GM18526 (cell line): Measurements from ENCODE around the gene DSCAM.

Experiments used
- POLR2A ChIP-seq: IDR thresholded peaks from 3 replicates; pipeline ENCODE4 v1.6.1; 2011; ENCODE audit not compliant: insufficient read length; ENCODE audit errors: extremely low read depth

The DSCAM gene

DNA sequence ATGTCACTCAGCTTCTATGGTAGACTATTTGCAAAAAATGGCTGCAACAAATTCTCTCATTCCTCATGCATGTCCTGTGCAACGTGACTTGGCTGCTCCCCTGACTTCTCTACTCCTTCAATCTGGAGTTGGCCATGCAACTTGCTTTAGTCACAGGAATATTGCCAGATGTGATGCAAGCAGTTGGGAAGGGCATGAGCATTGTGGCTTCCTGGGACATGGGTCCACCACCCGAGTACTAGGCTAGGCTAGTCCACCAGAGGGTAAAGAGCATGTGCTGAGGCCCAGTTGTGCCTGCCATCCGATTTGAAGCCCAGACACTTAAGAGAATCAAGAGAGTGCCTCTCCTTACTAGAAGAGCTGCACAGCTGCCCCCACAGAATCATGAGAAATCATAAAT lies 89.6 kb downstream of the DSCAM start:
- TF ChIP-seq POLR2A: no peak

DNA sequence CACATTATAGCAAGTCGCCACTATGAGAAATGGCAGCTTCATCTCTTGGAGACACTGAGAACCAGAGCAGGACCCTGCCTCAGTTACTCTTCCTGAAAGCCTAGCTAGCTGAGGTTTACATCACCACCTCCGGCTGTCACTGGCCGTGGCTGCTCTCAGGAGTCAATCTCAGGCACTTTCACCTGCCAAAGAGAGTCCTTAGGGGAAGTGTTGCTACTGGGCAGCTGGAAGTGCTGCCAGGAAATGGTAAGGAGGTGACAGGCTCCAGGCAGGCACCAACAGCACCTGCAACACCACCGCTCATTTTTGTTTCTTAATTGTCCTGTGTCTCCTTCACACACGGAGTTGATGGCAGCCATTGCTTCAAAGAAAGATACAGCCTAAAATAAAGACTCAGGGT lies 92.5 kb downstream of the DSCAM start:
- TF ChIP-seq POLR2A: no peak

DNA sequence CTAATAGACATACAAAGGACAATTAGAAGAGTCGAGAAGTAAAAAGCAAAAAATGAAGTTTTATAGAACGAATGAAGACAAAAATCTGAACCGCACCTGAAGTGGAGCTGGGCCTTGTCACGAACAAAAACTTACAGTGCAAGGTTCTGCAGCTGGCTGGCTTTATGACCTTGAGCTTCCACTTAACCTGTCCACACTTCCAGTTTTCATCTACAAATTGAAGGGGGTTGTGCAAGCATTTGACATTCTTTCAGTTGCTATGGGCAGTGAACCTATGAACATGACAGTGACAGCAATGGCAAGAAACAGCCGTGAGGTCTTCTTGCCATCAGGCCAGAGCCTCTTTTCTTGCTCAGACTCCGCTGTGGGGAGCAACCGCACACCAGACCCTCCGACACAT lies 93.2 kb downstream of the DSCAM start:
- TF ChIP-seq POLR2A: no peak

DNA sequence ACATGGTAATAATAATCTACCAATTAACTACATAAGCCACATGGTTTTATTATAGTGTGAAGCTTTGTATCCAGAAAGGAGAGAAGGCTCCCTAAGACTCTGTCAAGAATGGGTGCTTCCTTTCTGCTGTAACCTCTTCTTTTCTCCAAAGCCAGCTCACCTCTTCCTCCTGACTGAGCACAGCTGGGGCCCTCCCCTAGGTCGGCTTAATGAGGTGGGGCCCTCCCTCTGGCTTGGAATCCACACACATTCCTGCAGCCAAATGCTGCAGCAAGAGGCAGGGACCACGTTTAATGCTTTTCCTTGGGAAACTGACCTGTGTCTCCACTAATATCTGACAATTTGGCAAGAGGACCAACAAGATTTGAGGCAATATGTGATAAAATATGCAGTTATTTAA lies 94.8 kb downstream of the DSCAM start:
- TF ChIP-seq POLR2A: no peak

DNA sequence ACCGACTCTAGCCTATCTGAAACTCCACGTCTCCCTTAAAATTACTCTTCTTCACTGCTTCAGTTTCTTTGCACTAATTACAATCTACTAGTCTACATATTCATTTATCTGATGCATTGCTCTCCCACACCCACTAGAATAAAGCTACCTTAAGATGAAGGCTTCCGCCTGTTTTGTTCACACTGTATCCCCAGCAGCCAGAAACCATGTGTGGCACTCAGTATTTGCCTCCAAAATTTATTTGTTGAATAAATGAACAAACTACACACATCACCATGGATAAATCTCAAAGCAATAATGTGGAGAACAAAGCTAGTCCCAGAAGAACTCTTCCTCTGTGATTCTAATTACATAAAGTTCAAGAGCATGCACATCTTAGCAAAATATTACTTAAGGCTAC lies 95.7 kb downstream of the DSCAM start:
- TF ChIP-seq POLR2A: no peak

DNA sequence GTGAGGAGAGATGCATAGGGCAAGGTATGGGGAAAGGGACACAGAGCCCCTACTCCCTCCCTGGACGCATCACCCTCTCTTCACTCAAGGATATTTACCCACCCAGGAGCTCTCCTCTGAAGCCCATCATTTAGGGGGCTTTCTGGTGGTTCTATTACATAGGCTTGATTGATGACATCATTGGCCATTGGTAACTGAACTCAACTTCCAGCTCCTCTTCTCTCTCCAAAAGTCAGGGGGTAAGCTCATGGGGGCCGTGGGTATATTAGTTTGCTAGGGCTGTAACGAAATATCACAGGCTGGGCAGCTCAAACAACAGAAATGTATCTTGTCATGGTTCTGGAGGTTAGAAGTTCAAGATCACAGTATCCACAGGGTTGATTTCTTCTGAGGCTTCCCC lies 110.8 kb downstream of the DSCAM start:
- TF ChIP-seq POLR2A: no peak

DNA sequence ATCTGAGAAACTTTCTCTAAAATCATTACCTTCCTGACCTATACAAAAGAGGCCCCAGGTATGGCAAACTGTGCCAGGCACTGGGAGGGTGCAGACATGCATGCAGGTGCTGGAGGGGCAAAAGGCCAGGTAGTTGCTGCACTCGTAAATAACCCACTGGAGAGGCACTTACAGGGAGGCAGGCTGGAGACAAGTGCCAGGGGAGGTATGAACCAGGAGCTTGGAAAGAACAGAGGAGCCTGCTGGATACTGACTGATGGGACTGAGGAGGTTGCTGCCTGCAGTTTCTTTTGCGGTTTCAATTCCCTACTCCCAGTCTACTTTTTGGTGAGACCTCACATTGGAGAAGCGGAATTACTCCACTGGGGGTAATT lies 113.9 kb downstream of the DSCAM start:
- no peak for TF ChIP-seq POLR2A

DNA sequence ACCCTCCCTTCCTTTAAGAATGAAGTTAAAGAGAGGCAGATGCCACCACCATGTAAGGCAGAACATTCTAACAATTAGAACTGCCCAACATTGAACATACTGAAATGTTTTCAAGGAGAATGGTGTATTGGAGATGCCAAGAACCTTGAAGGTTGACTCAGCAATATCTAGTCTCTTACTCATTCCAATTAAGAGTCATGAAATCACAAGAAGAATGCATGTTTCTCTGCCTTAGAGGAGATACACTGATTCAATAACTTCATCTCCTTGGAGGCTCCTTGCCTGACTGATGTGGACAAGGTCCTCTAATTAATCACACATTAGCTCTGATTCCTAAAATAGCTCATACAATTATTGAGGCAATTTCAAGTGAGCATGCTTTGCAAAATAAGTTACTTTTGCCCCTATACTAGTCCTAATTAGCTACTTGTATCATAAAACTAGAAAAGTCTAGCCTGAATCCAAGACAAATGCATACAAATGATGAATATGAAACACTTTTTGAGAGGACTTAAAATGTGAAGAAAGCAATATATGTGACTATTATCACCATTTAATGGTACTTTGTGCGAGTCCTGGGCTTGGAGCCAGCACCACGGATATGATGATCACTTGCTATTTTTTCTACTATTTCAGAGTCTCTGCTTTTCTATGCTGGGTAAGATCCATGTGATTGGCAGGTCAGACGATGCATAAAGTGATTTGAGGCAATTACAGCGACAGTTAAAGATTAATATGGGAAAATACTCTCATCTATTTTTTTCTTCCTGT lies 114.5 kb downstream of the DSCAM start:
- TF ChIP-seq POLR2A: no peak

DNA sequence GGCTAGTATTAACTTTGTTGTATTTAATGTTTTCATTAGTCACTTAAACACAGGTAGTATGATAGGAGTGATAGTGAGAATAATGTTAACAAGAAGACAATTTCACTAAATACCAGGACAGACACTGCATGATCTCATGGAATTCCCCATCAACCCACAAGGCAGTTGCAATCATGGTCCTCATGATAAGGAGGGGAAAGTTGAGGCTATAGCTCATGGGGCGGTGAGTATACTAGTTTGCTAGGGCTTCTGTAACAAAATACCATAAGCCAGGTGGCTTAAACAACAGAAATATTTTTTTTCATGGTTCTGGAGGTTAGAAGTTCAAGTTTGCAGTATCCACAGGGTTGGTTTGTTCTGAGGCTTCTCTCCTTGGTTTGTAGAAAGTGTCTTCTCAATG lies 115.8 kb downstream of the DSCAM start:
- TF ChIP-seq POLR2A: no peak

DNA sequence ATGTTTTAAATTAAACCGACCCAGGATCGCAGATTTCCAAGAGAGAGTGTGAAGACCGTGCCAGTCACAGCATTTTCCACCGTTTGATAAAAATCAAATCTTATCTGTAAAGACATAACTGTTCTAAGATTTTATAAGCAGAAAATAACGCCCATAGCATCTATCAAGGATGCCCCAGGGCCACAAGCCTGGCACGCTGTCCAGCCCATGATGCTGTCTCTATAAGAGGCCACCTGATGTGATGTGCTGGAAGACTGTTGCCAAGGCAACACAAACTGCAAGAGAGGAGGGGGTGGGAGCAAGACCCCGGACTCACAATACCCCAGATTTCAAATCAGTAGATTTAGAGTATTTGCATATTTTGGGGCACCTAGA lies 116.5 kb downstream of the DSCAM start:
- no peak for TF ChIP-seq POLR2A

DNA sequence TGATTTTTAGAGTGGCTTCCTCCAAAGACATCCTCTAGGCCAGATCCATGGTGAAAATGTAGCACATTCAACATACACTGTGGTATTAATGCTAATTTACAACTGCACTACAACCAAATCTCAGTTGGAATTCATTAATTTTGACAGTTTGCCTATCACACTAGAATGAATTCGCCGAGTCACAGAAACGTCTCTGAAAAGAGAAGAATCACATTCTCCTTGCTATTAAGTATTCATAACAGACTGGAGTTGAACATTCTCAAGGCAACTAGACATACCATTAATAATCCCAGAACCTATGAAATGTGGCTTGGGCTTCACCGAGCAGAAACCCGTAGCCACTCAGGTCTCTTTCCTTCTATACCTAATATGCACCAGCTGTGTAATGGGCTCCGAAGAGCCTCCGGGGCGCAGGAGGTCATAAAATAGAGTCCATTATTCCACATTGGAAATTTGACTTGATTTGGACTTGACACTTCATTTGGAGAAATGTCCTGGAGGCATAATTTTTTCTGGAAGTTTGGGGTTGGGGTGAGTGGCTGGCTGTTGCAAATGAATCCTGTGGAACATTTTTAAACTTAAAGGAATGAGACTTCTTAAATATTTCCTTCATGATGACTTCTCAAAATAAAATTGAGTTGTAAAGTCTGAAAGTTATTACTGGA lies 117.1 kb downstream of the DSCAM start:
- no peak for TF ChIP-seq POLR2A

DNA sequence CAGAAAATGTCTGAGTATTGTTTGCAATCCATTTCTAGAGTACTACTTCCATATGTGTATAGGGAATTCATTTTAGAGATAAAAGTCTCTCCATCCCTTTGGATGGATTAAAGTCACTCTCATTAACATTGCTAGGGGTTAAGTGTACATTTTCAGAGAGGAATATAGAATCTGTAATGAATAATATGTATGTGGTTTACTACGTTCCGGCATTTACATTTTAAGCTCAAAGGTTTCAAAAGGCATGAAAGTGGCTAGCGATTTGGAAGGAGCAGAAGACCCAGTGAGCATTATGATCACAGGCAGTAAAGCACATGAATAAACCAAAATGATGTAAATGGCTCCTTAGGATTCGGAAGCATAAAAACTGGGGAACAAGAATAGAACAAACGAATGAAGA lies 123.0 kb downstream of the DSCAM start:
- TF ChIP-seq POLR2A: no peak

DNA sequence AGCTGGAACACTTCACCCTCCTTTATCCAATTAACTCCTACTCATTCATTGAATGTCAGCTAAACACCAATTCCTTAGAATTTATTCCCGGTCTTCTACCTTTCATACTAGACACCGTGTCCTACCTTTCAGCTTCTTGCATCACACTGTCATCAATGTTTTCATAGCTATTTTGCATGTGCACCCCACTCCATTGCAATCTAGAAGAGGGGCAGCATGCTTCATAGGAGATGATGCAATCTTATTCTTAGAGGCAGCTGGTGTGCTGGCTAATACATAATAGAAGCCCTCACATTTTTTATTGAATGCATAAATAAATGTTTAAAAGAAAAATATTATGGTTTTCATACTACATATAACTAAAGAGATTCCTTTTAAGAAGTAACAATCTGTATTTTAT lies 123.6 kb downstream of the DSCAM start:
- no peak for TF ChIP-seq POLR2A

DNA sequence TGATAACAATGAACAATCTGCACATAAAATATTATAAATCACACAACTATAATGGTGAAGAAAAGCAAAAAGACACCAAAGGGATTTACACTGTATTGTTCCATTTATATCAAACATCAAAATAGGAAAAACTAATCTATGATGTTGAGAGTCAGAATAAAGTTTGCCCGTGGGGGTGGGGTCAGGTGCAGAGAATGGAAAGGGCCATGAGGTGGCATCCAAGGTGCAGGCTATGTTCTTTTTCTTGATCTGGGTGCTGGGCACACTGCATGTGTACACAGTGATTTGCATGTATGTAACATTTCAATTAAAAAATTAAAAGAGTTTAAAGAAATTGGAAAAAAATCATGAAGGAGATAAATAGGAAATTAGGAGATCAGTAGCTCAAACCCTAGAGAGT lies 127.3 kb downstream of the DSCAM start:
- no peak for TF ChIP-seq POLR2A

DNA sequence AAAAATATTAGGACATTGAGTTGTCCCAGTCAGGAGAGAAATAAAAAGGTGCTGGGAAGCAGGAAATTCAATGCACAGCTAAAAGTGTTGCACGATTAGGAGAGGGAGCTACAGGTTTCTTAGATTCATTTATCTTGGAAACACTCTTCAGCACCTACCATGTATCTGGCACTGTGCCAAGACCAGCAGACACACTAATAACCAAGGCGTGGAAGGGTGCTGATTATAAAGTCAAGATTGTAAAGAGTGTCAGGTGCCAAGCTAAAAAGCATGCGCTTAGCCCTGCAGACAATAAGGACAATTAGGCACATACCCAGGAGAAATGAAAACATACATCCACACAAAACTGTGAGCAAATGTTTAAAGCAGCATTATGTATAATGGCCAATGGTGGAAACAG lies 129.9 kb downstream of the DSCAM start:
- no peak for TF ChIP-seq POLR2A

DNA sequence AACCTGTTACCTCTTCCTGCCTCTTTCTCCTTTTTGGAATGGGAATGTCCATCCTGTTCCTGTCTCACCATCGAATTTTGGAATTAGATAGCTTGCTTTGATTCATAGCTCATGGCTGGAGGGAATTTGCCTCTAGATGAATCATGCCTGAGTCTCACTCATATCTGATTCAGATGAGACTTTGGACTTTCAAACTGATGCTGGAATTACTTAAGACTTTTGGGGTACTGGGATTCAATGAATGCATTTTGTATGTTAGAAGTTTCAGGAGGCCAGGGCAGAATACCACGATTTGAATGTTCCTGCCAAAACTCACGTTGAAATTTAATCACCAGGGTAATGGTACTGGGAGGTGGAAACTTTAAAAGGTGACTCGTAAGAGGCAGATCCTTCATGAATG lies 132.4 kb downstream of the DSCAM start:
- no peak for TF ChIP-seq POLR2A

DNA sequence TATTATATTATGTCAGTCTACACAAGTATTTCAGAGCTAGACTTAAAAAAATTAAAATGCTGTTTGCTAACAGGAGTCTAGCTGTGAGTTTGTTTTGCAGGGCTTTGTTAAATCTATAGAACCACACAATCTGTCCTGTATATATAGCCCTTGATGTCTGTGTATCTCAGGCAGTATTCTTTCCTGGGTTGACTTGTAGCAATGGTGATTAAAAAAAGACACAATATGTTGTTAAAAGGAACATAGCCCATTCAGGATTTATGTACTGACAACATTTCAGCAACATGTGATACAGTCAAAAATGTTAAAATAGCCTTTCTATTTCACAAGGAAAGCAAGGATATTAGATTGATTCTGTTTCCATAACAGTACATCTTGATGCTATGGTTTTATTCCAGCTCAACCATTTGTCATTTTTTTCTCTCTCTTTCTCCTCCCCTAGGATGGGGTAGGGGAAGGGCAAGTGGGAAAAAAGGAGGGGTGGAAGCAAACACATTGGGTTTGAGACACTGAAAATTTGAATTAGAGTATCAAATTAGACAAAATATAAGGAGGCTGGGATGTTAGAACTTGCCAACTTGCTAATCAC lies 139.2 kb downstream of the DSCAM start:
- TF ChIP-seq POLR2A: no peak
